ENCODE results near the gene PDE6G.

DNA sequence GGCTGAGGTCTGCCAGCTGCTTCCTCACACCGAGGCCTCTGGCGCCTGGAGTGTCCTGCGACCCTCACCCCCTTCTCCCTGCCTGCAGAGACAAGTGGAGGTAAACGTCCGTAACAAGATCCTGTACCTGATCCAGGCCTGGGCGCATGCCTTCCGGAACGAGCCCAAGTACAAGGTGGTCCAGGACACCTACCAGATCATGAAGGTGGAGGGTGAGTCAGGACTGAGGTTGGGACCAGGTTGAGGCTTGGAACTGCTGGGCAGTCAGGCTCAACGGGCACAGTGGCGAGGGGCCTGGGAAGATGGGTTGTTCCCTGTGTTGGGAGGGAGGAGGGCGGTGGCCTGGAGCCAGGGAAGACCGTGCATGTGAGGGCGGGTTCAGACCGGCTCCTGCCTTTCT is 32.3 kb upstream of the PDE6G start:
- TF ChIP-seq, protein P1, sequence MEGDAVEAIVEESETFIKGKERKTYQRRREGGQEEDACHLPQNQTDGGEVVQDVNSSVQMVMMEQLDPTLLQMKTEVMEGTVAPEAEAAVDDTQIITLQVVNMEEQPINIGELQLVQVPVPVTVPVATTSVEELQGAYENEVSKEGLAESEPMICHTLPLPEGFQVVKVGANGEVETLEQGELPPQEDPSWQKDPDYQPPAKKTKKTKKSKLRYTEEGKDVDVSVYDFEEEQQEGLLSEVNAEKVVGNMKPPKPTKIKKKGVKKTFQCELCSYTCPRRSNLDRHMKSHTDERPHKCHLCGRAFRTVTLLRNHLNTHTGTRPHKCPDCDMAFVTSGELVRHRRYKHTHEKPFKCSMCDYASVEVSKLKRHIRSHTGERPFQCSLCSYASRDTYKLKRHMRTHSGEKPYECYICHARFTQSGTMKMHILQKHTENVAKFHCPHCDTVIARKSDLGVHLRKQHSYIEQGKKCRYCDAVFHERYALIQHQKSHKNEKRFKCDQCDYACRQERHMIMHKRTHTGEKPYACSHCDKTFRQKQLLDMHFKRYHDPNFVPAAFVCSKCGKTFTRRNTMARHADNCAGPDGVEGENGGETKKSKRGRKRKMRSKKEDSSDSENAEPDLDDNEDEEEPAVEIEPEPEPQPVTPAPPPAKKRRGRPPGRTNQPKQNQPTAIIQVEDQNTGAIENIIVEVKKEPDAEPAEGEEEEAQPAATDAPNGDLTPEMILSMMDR (IDR thresholded peaks at IDR 0.05), result no peak
- no peak for TF ChIP-seq POLR2A (IDR thresholded peaks at IDR 0.05)

All from body of pancreas (tissue), 4 donors.